ENCODE measurements around the gene RFX7.
"Not testable (repeated sequence)": the region's sequence is repeated elsewhere in the genome, so short reads cannot be mapped to it uniquely, and the experiment has no call there.

Gene RFX7

DNA sequence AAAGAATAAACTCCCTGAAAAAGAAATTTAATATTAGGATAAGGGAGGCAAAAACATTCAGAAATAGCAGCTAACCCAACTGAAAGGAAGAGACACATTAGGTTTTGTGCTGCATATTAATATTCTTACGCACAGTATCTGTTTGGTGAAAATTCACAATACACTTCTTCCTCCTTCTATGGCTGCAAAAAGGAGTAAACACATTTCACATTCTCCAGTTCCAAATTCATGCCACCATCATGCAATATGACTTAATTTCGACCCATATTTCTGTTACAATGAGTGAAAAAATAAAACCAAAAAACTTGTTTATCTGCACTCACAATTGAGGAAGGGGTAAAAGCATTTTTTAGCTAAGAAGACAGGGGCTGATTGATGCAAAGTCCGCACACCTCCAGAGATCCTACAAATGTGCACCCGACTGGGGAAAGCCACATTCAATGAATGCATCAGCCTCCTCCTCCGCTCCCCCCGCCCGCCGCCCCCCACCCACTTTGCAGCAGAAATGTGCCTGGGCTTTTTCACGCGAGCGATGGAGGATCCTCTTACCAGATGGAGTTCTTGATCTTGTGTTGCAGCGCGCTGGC lies 1.0 kb downstream of the RFX7 start:
- no peak for DNase-seq

DNA sequence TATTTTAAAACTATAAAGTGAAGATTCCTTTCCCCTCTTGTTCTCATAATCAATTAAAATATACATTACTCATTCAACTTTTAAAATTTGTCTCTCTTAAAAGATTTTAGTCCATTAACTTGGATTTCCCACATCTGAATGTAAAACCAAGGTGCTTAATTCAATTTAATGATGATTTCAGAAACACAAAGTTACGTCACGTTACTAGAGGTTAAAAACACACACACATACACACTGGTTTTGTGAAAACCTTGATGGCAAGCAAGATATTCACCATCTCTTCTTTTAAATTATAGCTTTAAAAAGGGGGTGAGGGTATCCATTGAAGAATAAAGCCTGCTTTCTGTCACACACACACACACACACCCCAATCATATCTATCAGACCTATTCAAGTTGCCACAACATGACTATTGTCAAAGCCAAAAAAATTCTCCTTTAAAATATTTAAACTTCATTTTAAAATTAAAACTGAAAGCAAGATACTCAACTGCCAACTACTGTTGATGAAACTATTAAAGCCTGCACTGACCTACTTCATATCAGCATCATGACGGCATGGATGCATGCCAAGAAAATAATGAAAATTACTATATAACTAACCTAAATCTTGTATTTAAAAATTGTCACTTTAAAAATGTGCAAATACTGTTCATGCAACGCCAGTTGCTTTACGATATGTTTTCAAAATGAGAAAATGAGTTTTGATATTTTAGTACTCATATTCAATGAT lies 2.1 kb downstream of the RFX7 start:
- no peak for DNase-seq

DNA sequence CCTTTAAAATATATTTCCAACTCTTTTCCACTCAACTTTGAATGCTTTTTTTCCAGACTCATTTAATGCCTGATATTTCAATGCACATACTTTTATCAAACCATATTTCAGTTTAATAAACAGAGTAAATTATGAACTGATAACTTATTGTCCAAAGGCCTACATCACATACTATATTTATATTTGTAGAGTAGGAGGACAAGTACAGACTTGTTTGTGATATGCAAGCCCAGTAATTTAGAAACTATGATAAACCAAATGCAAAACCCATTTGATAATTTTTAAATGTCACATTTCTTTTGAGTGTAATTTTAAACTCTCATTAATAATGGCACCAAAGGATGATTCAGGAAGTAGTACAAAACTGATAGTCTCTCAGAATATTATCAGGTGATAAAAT lies 3.3 kb downstream of the RFX7 start:
- no peak for DNase-seq

- DNase-seq, result no peak
Observed at GRCh38 chr15:56236197-56236596, 7.5 kb downstream of the RFX7 start.

DNA sequence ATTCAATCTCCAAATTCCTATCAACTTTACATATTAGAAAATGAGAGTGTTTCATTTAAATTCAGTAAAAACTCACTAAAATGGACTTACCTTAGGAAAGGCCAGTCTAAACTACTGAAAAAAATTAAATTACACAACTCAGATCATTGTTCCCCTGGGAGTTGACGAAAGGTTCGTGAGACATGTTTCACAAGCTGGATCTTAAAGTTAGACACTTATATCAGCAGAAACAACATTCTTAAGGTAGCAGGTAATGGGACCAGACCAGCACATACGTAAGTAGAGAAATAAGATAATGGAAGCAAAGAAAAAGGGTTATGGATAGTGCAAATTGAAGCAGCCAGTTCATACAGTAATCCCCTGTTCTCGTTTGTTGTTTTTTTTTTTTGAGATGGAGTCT lies 8.9 kb downstream of the RFX7 start:
- DNase-seq, result no peak

DNA sequence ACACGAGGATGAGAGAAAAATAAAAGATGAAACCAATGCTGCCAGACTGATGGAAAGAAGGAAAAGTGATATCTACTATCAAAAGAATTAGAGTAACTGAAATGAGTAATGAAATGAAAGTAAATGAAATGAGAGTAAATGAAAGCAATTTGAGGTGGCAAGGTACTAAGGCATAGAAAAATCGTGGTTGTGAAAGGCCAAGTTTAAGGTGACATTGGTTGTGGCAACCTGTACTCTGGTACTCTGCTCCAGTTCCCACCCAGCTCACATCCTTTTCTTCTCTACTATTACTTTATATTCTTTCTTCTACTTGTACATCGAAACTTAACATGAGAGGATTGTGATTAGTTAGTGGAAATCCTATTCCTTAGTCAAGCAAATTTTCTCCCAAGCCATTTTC lies 10.1 kb downstream of the RFX7 start:
- no peak for DNase-seq

DNA sequence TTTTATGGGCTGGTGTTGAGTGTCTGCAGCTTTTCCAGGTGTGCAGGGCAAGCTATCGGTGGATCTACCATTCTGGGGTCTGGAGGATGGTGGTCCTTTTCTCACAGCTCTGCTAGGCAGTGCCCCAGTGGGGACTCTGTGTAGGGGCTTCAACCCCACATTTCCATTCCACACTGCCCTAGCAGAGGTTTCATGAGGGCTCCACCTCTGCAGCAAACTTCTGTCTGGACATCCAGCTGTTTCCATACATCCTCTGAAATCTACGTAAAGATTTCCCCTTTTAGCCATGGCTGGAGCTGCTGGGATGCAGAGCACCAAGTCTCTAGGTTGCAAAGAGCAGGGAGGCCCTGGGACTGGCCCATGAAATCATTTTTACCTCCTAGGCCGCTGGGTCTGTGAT lies 11.6 kb downstream of the RFX7 start:
- DNase-seq, result no peak

GRCh38 chr15:56228854-56229253 lies 14.8 kb downstream of the RFX7 start:
- no peak for DNase-seq

GRCh38 chr15:56228352-56228751 lies 15.3 kb downstream of the RFX7 start:
- DNase-seq, result no peak

- DNase-seq, result no peak
Observed at GRCh38 chr15:56227780-56228179, 15.9 kb downstream of the RFX7 start.

GRCh38 chr15:56227306-56227705 lies 16.4 kb downstream of the RFX7 start:
- no peak for DNase-seq

- DNase-seq, result no peak
Observed at GRCh38 chr15:56225520-56225919, 18.2 kb downstream of the RFX7 start.

GRCh38 chr15:56222302-56222701 lies 21.4 kb downstream of the RFX7 start:
- DNase-seq, result no peak

GRCh38 chr15:56217341-56217740 lies 26.3 kb downstream of the RFX7 start:
- no peak for DNase-seq

DNA sequence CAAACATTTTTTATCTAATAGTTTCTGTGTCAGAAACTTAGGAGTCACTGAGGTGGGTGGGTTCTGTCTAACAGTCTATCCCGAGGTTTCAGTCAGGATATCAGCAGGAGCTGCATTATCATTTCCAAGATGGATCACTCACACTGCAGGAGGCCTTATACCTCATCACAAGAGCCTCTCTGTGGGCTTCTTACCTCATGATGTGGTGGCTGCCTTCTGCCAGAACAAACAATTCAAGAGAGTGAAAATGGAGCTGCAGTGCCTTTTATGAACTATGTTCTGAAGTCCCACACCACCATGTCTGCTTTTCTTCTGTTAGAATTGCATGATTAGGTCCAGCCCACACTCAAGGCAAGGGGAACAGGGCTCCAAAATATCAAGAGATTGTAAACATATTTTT lies 27.9 kb downstream of the RFX7 start:
- no peak for DNase-seq

DNA sequence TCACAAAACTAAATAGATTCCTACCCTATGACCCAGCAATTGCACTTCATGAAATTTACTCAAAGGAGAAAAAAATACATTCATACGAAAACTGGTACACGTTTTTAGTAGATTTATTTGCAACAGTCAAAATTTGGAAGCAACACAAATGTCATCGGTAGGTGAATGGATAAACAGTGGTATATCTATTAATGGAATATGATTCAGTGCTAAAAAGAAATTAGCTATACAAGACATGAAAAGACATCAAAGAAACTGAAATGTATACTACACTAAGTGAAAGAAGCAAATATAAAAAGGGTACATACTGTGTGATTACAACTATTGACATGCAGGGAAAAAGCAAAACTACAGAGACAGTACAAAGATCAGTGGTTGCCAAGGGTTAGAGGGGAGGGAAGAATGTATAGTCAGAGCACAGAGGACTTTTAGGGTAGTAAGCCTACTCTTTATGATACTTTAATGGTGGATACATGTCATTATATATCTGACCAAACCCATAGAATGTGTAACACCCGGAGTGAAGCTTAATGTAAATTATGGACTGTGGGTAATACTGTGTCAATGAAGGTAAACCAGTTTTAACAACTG lies 31.6 kb downstream of the RFX7 start:
- no peak for DNase-seq

GRCh38 chr15:56211064-56211463 lies 32.6 kb downstream of the RFX7 start:
- DNase-seq, result no peak

- DNase-seq, result no peak
Observed at GRCh38 chr15:56208641-56209155, 35.0 kb downstream of the RFX7 start.

DNA sequence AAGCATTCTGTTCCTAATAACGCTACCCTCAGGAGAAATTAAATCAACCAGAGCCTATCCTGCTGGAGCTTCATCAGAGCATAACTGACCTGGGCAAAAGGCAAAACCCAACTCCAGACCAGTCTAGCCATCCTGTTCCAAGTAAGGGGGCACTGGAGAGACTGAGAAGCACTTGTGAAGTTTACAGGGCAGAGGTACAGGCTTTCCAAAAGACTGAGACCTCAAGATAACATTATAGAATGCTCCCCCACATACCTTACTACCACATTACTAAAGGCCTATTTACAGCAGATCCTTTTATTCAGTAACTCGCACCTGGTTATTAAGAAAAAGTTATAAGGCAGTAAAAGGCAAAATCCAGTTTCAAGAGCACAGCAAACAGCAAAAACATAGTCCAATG lies 35.5 kb downstream of the RFX7 start:
- no peak for DNase-seq

- no peak for DNase-seq
Observed at GRCh38 chr15:56207711-56208110, 36.0 kb downstream of the RFX7 start.

DNA sequence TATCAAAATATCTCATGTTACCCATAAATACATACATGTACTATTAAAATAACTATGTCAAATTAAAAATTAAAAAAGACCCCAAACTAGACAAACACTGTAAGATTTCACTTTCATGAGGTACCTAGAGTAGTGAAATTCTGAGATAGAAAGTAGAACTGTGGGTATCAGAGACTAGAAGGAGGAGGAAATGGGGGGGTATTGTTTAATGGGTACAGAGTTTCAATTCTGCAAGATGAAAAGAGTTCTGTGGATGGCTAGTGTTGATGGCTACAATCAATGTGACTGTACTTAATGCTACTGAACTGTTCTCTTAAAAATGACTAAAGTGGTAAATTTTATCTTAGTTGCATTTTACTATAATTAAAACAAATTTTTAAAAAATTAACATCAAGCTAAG lies 36.6 kb downstream of the RFX7 start:
- no peak for DNase-seq

- DNase-seq, result no peak
Observed at GRCh38 chr15:56205061-56205876, 38.4 kb downstream of the RFX7 start.

DNA sequence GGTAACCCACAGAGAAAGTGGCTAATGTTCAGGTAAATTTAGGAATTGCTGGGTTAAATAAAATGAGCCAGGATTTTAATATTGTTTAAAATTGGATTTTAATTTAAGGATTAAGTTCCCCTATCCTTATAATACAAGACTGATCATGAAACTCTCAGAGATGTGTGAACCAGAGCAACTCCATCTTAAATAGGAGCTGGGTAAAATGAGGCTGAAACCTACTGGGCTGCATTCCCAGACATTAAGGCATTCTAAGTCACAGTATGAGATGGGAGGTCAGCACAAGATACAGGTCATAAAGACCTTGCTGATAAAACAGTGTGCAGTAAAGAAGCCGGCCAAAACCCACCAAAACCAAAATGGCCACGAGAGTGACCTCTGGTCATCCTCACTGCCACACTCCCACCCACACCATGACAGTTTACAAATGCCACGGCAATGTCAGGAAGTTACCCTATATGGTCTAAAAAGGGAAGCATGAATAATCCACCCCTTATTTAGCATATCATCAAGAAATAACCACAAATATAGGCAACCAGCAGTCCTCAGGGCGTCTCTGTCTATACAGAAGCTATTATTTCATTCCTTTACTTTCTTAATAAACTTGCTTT lies 40.3 kb downstream of the RFX7 start:
- DNase-seq, result not testable (repeated sequence)

All from NCI-H2107 (cell line).